Bronchial epithelial cell (primary cell): ENCODE results near the gene SUSD6. TPM values are rescaled to one million over a fixed set of nuclear protein-coding genes. Genes with fewer than 3 reads are reported as not detected.
A peak's percentile ranks its signal among the peaks of the same experiment; 100 is the strongest.

Experiments used
- DNase-seq: peaks from one replicate; pipeline ENCODE4 v3.0.0-alpha.2; 2010; ENCODE audit warnings: low read depth
- FAIRE-seq: peaks from 2 replicates; lab custom pipeline; 2011; peaks lifted over from hg19 to GRCh38; lab: Jason Lieb, UNC
- H3K27me3 ChIP-seq: 2 replicates; pipeline ENCODE4 v1.5.1; 2011; ENCODE audit warnings: low read length; ENCODE audit not compliant: control insufficient read depth, insufficient read depth
- H3K36me3 ChIP-seq: 2 replicates; pipeline ENCODE4 v1.5.1; 2011; ENCODE audit warnings: low read length; ENCODE audit not compliant: control insufficient read depth, insufficient read depth
- H3K4me3 ChIP-seq: 2 replicates; pipeline ENCODE4 v1.5.1; 2011; ENCODE audit warnings: mild to moderate bottlenecking, low read depth, low read length, control low read depth
- CTCF ChIP-seq: IDR thresholded peaks from 2 replicates; pipeline ENCODE4 v1.5.1; 2011; ENCODE audit warnings: mild to moderate bottlenecking, moderate library complexity, low read length, control low read depth, inconsistent platforms; ENCODE audit not compliant: insufficient read depth, severe bottlenecking
- total RNA-seq: library from RNA; depleted of rRNA; stranded (reverse); fragments of >200 nt; gene quantifications from 2 replicates; pipeline ENCODE4 v1.2.1, GENCODE V29; 2014

SUSD6 gene
- total RNA-seq, 1 donor from 2014 or later = 3.9 TPM

- TF ChIP-seq CTCF = no peak
- Histone ChIP-seq H3K36me3 (peaks cover 4% of the 10 kb centered on the region), H3K4me3 (peak overlapping the region; percentile 57), H3K27me3 (no peaks in the 10 kb centered on the region)
- FAIRE-seq (no peak), DNase-seq (peak; percentile 15)
Observed at GRCh38 chr14:69613312-69614073, 2.1 kb downstream of the SUSD6 start.

GRCh38 chr14:69614592-69614991 is 3.2 kb downstream of the SUSD6 start:
- FAIRE-seq (no peak), DNase-seq (no peak)
- Histone ChIP-seq H3K36me3 (peaks cover 4% of the 10 kb centered on the region), H3K4me3 (no peak overlapping the region), H3K27me3 (no peaks in the 10 kb centered on the region)
- TF ChIP-seq CTCF = no peak

GRCh38 chr14:69615121-69615495 is 3.7 kb downstream of the SUSD6 start:
- no peak for TF ChIP-seq CTCF
- H3K36me3 ChIP-seq = peaks cover 4% of the 10 kb centered on the region
- DNase-seq (peak; percentile 10), FAIRE-seq (no peak)
- H3K4me3 ChIP-seq = no peak overlapping the region
- H3K27me3 ChIP-seq = no peaks in the 10 kb centered on the region

- H3K4me3 ChIP-seq = no peak overlapping the region
- FAIRE-seq (no peak), DNase-seq (peak; percentile 48)
- no peaks in the 10 kb centered on the region for H3K27me3 ChIP-seq
- peaks cover 4% of the 10 kb centered on the region for H3K36me3 ChIP-seq
- TF ChIP-seq CTCF = no peak
Observed at GRCh38 chr14:69615496-69616407, 4.4 kb downstream of the SUSD6 start.

- Histone ChIP-seq H3K4me3 (no peak overlapping the region), H3K27me3 (no peaks in the 10 kb centered on the region), H3K36me3 (peaks cover 4% of the 10 kb centered on the region)
- TF ChIP-seq CTCF = no peak
- FAIRE-seq (no peak), DNase-seq (no peak)
Observed at GRCh38 chr14:69616408-69616773, 5.0 kb downstream of the SUSD6 start.
